ENCODE results near the gene PHF20. TPM values are rescaled to one million over a fixed set of nuclear protein-coding genes. Genes with fewer than 3 reads are reported as not detected.
A peak's percentile ranks its signal among the peaks of the same experiment; 100 is the strongest.

Gene PHF20
- total RNA-seq, 1 donor, result 30.9 TPM

DNA sequence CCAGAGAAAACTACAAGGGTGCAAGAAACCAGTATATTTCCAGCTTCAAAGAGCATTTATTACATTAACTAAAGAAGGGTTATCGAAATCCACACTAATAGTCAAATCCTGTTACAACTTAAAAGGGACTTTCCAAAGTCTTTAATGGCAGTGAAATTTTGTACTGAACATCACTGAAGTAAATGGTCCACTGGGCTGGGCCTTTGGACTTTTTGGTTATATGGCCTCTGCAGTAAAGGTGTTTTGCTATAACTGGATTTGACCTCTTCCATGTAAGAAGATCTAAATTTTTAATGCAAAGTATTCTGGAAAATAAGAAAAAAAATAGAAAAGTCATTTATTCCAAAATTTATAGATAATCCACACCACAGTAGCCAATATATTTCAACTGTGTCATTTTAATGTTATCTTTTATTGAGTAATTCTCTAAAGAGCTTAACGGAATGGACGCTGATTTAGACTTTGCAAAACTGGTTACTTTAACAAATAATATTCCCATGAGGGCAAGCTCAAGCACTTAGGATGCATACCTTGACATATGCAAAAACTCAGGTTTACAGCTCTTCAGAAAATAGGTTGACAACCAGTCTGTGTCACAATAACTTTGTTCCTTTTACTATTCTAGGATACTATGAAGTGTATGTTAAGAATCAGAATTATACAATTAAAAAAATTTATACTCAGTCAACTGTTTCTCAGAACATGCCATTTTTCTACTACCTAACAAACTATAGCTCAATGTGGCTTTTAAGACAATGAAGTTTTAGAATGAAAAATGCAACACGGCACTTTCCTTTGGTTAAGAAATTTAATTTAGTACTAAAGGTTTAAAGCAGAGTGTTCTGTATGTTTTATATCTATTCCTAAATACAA lies 36.8 kb upstream of the PHF20 start:
- TF ChIP-seq, protein P1, sequence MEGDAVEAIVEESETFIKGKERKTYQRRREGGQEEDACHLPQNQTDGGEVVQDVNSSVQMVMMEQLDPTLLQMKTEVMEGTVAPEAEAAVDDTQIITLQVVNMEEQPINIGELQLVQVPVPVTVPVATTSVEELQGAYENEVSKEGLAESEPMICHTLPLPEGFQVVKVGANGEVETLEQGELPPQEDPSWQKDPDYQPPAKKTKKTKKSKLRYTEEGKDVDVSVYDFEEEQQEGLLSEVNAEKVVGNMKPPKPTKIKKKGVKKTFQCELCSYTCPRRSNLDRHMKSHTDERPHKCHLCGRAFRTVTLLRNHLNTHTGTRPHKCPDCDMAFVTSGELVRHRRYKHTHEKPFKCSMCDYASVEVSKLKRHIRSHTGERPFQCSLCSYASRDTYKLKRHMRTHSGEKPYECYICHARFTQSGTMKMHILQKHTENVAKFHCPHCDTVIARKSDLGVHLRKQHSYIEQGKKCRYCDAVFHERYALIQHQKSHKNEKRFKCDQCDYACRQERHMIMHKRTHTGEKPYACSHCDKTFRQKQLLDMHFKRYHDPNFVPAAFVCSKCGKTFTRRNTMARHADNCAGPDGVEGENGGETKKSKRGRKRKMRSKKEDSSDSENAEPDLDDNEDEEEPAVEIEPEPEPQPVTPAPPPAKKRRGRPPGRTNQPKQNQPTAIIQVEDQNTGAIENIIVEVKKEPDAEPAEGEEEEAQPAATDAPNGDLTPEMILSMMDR (IDR thresholded peaks at IDR 0.05; ENCODE audit: insufficient read depth, low read length), result no peak
- DNase-seq (ENCODE audit: low read depth), result no peak
- H3K4me3 ChIP-seq (ENCODE audit: low read depth, low read length), result no peak overlapping the region

DNA sequence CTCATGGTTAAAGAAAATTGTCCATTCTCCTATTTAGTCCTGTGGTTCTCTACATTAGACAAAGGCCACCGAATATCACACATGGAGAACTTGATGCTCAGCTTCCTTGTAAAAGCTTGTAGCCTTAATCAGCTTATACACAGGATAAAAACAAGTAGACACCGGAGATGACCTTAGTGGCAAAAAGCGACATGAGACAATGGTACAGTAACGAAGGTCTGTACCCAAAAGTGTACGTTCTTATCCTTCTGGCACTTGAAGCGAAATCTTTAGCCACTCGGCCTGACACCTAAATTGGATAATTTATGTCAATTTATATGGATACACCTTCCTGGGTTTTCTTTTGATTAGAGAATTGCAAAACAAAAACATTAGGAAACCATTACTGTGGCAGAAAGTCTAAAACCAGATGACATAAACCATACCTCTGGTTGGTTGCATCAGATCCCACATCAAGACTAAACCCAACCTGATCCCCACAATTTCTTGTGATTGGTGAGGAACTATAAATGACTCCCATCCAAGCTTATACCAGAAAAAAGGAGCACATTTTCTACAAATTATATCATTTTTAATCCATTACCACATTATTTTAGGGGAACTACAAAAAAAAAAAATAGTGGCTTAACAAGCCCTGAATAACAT lies 35.9 kb upstream of the PHF20 start:
- peak; percentile 37 for DNase-seq (ENCODE audit: low read depth)
- TF ChIP-seq, protein P1 (IDR thresholded peaks at IDR 0.05; ENCODE audit: insufficient read depth, low read length), result no peak
- H3K4me3 ChIP-seq (ENCODE audit: low read depth, low read length), result peak overlapping the region; percentile 11

DNA sequence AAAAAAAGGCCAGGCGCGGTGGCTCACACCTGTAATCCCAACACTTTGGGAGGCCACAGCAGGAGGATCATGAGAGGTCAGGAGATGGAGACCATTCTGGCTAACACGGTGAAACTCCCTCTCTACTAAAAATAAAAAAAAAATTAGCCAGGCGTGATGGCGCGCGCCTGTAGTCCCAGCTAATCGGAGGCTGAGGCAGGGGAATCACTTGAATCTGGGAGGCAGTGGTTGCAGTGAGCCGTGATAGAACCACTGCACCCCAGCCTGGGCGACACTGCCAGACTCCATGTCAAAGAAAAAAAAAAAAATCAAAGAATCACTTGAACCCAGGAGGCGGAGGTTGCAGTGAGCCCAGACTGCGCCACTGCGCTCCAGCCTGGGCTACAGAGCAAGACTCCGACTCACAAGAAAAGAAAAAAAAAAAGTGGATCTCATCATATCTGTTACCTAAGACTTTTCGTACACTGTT lies 33.9 kb upstream of the PHF20 start:
- no peak for DNase-seq (ENCODE audit: low read depth)
- H3K4me3 ChIP-seq (ENCODE audit: low read depth, low read length), result no peak overlapping the region
- TF ChIP-seq, protein P1 (IDR thresholded peaks at IDR 0.05; ENCODE audit: insufficient read depth, low read length), result no peak

DNA sequence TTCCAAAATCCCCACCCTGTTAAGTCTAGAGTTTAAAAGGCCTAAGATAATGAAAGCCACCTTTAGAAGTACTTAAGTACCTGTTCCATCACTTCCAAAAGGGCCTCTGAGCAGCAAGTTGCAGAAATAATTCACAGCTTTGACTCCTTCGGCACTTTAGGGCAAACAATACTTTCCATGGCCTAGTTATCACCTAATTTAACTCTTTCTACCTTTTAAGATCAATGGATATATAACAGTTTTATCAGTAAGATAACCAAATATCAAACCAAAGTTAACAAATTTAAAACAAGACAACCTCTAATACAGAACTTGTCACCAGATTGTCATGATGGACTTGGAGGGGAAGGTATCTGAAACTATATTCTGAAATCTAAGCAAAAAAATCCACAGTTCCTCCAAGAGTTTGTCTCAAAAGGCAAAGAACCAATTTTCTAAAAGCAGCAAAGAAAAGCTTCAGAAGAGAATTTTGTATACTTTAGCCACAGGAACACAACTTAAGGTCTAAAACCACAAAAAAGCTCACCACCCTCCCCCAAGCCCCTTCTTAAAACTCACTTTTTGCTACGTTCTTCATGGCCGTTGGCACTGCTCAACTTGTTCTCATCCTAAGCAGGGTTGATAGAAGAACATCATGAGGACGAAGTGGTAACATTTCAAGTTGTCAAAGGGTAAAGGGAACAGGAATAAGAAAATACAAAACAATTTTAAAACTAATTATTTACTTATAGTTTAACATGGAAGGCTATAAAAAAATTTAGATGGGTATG lies 33.2 kb upstream of the PHF20 start:
- TF ChIP-seq, protein P1 (IDR thresholded peaks at IDR 0.05; ENCODE audit: insufficient read depth, low read length), result no peak
- H3K4me3 ChIP-seq (ENCODE audit: low read depth, low read length), result peak overlapping the region; percentile 11
- DNase-seq (ENCODE audit: low read depth), result no peak

DNA sequence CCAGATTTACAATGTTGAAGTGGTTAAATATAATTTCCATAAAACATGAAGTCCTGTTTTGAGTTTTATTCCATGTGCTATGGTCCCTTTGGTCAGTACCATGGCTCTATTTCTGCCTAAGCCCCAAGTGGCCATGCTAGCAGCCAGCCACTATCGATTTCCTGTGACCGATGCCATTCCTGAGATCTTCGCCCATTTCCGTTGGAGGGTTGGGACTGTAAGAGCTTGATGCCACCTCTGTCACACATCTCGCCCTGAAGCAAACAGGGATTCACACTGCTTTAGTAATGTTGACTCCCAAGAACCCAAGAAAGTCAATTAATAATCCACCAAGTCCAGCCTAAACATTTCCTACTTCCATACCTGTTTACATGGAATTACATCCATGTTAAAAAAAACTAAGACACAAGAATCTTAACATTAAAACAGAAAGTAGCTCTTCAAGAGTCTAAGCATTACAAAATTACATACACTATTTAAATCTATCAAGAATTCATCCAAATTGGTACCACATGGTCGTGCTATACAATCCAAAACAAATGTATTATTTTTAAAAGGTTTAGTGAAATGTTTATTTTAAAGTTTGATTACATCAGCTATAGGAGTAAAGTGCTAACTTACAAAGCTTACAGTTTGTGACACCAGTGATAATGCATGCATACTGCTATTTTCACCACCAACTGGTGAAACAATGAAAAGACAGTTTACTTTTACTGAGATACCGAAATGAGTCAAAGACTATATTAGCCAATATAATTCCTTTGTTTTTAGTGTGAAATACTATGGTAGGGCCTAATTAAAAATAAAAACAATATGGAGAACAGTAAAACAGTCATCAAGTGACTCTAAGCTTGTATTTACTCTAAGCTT lies 32.3 kb upstream of the PHF20 start:
- TF ChIP-seq, protein P1 (IDR thresholded peaks at IDR 0.05; ENCODE audit: insufficient read depth, low read length), result peak; percentile 47
- H3K4me3 ChIP-seq (ENCODE audit: low read depth, low read length), result peak overlapping the region; percentile 89

More for the DNA sequence above, 32.3 kb upstream of the PHF20 start:
- peak; percentile 56 for DNase-seq (ENCODE audit: low read depth)
